WERI-Rb-1 (cell line): ENCODE results near the gene BARX2.
"Not testable (repeated sequence)": the region's sequence is repeated elsewhere in the genome, so short reads cannot be mapped to it uniquely, and the experiment has no call there.

ENCODE experiments used
- DNase-seq: peaks from one replicate; pipeline ENCODE4 v3.0.0-alpha.2; 2020
- H3K27ac ChIP-seq: fragments of 250-450 bp; sonication (Bioruptor Pico); 2 replicates; pipeline ENCODE4 v1.5.1; 2020; ENCODE audit warnings: mild to moderate bottlenecking, moderate library complexity
- H3K27me3 ChIP-seq: fragments of 250-450 bp; sonication (Bioruptor Pico); 2 replicates; pipeline ENCODE4 v1.5.1; 2021; ENCODE audit warnings: mild to moderate bottlenecking, low read depth, moderate library complexity; ENCODE audit not compliant: insufficient read depth, severe bottlenecking
- H3K36me3 ChIP-seq: fragments of 250-450 bp; sonication (Bioruptor Pico); 2 replicates; pipeline ENCODE4 v1.5.1; 2020; ENCODE audit warnings: mild to moderate bottlenecking, moderate library complexity
- H3K4me3 ChIP-seq: 2 replicates; pipeline ENCODE4 v1.5.1; 2011; ENCODE audit warnings: low read depth, mild to moderate bottlenecking, control low read depth, low read length
- H3K9me3 ChIP-seq: fragments of 250-450 bp; sonication (Bioruptor Pico); 2 replicates; pipeline ENCODE4 v1.5.1; 2021; ENCODE audit warnings: mild to moderate bottlenecking, moderate library complexity; ENCODE audit not compliant: severe bottlenecking
- CTCF ChIP-seq: IDR thresholded peaks from 2 replicates; pipeline ENCODE4 v1.5.1; 2011; ENCODE audit warnings: low read depth, mild to moderate bottlenecking, control low read depth, inconsistent platforms, low read length

Gene BARX2

GRCh38 chr11:129333873-129334272 is 41.8 kb upstream of the BARX2 start:
- no peak overlapping the region for H3K27ac ChIP-seq
- H3K4me3 ChIP-seq: no peak overlapping the region
- H3K36me3 ChIP-seq: no peaks in the 10 kb centered on the region
- DNase-seq: no peak
- TF ChIP-seq CTCF: no peak
- no peaks in the 10 kb centered on the region for H3K27me3 ChIP-seq
- H3K9me3 ChIP-seq: no peaks in the 10 kb centered on the region

GRCh38 chr11:129344301-129344940 is 31.2 kb upstream of the BARX2 start:
- DNase-seq, H3K36me3 ChIP-seq, H3K27me3 ChIP-seq, H3K27ac ChIP-seq, H3K9me3 ChIP-seq, H3K4me3 ChIP-seq: not testable (repeated sequence)

- H3K27me3 ChIP-seq: peaks cover 12% of the 10 kb centered on the region
- H3K36me3 ChIP-seq: no peaks in the 10 kb centered on the region
- H3K9me3 ChIP-seq: peaks cover 2% of the 10 kb centered on the region
- TF ChIP-seq CTCF: no peak
- DNase-seq: no peak
- H3K27ac ChIP-seq: no peak overlapping the region
- no peak overlapping the region for H3K4me3 ChIP-seq
Measured at GRCh38 chr11:129346916-129347315, 28.7 kb upstream of the BARX2 start.

GRCh38 chr11:129348813-129349212 is 26.8 kb upstream of the BARX2 start:
- Histone ChIP-seq H3K27ac (no peak overlapping the region), H3K9me3 (peaks cover 2% of the 10 kb centered on the region), H3K36me3 (no peaks in the 10 kb centered on the region), H3K27me3 (peaks cover 20% of the 10 kb centered on the region), H3K4me3 (no peak overlapping the region)
- TF ChIP-seq CTCF: no peak
- no peak for DNase-seq

GRCh38 chr11:129352676-129353075 is 23.0 kb upstream of the BARX2 start:
- no peak for TF ChIP-seq CTCF
- no peak overlapping the region for H3K27ac ChIP-seq
- DNase-seq: no peak
- no peak overlapping the region for H3K4me3 ChIP-seq
- no peaks in the 10 kb centered on the region for H3K36me3 ChIP-seq
- peaks cover 35% of the 10 kb centered on the region for H3K27me3 ChIP-seq
- H3K9me3 ChIP-seq: no peaks in the 10 kb centered on the region

GRCh38 chr11:129354691-129355090 is 21.0 kb upstream of the BARX2 start:
- TF ChIP-seq CTCF: no peak
- Histone ChIP-seq H3K27me3 (peaks cover 46% of the 10 kb centered on the region), H3K27ac (no peak overlapping the region), H3K36me3 (no peaks in the 10 kb centered on the region), H3K9me3 (no peaks in the 10 kb centered on the region), H3K4me3 (no peak overlapping the region)
- DNase-seq: no peak
